HepG2 (cell line): ENCODE measurements around the gene AAMP. TPM values are rescaled to one million over a fixed set of nuclear protein-coding genes. Genes with fewer than 3 reads are reported as not detected.
A peak's percentile ranks its signal among the peaks of the same experiment; 100 is the strongest.

Source experiments
- CAMTA2 ChIP-seq: sonication (generic); formaldehyde crosslinking; IDR thresholded peaks from 2 replicates; pipeline ENCODE4 v1.4.0; 2020; ENCODE audit warnings: mild to moderate bottlenecking, missing genetic modification reagents, borderline replicate concordance
- CC2D1A ChIP-seq: sonication (generic); formaldehyde crosslinking; IDR thresholded peaks from 2 replicates; pipeline ENCODE4 v1.8.1; 2023; ENCODE audit warnings: mild to moderate bottlenecking, missing genetic modification reagents
- ERF ChIP-seq: IDR thresholded peaks from 2 replicates; pipeline ENCODE4 v1.6.1; 2018; ENCODE audit warnings: missing biosample characterization, missing genetic modification reagents
- IKZF5 ChIP-seq: IDR thresholded peaks from 2 replicates; pipeline ENCODE4 v1.6.1; 2018; ENCODE audit warnings: missing genetic modification reagents, mild to moderate bottlenecking, missing compliant biosample characterization
- LBX2 ChIP-seq: sonication (generic); formaldehyde crosslinking; IDR thresholded peaks from 2 replicates; pipeline ENCODE4 v1.5.0; 2020; ENCODE audit warnings: missing genetic modification reagents, mild to moderate bottlenecking, borderline replicate concordance
- NFATC3 ChIP-seq: sonication (generic); formaldehyde crosslinking; IDR thresholded peaks from 2 replicates; pipeline ENCODE4 v1.5.1; 2020; ENCODE audit warnings: mild to moderate bottlenecking, missing genetic modification reagents
- ONECUT2 ChIP-seq: sonication (generic); formaldehyde crosslinking; IDR thresholded peaks from 2 replicates; pipeline ENCODE4 v1.4.0; 2020; ENCODE audit warnings: missing genetic modification reagents
- SIX1 ChIP-seq: sonication (generic); formaldehyde crosslinking; IDR thresholded peaks from 2 replicates; pipeline ENCODE4 v1.4.0; 2020; ENCODE audit warnings: missing genetic modification reagents, borderline replicate concordance
- THAP11 ChIP-seq: IDR thresholded peaks from 2 replicates; pipeline ENCODE4 v1.6.1; 2016; ENCODE audit warnings: missing biosample characterization, missing genetic modification reagents
- THYN1 ChIP-seq: sonication (generic); formaldehyde crosslinking; IDR thresholded peaks from 2 replicates; pipeline ENCODE4 v1.8.1; 2023; ENCODE audit warnings: low read depth, mild to moderate bottlenecking, moderate library complexity, missing genetic modification reagents, borderline replicate concordance
- ZBTB49 ChIP-seq: sonication (generic); formaldehyde crosslinking; IDR thresholded peaks from 2 replicates; pipeline ENCODE4 v1.4.0; 2020; ENCODE audit warnings: missing genetic modification reagents, borderline replicate concordance
- ZBTB7B ChIP-seq: sonication (generic); formaldehyde crosslinking; IDR thresholded peaks from 2 replicates; pipeline ENCODE4 v1.4.0; 2020; ENCODE audit warnings: missing genetic modification reagents
- ZNF138 ChIP-seq: sonication (generic); formaldehyde crosslinking; IDR thresholded peaks from 2 replicates; pipeline ENCODE4 v1.5.0; 2020; ENCODE audit warnings: mild to moderate bottlenecking, low read depth, missing genetic modification reagents
- ZNF24 ChIP-seq: fragments of 450-650 bp; IDR thresholded peaks from 2 replicates; pipeline ENCODE4 v1.6.1; 2017; ENCODE audit warnings: antibody characterized with exemption, mild to moderate bottlenecking
- ZNF367 ChIP-seq: sonication (generic); formaldehyde crosslinking; IDR thresholded peaks from 2 replicates; pipeline ENCODE4 v1.4.0; 2020; ENCODE audit warnings: missing genetic modification reagents, borderline replicate concordance
- ZNF512B ChIP-seq: sonication (generic); formaldehyde crosslinking; IDR thresholded peaks from 2 replicates; pipeline ENCODE4 v1.5.1; 2020; ENCODE audit warnings: missing genetic modification reagents, mild to moderate bottlenecking, borderline replicate concordance
- ZNF543 ChIP-seq: sonication (generic); formaldehyde crosslinking; IDR thresholded peaks from 2 replicates; pipeline ENCODE4 v1.4.0; 2020; ENCODE audit warnings: mild to moderate bottlenecking, missing genetic modification reagents
- polyA plus RNA-seq, 8 experiments: library from polyadenylated mRNA; depleted of rRNA in 3 of 8; stranded (reverse) in 7 of 8; unstranded in 1 of 8; fragments of >200 nt; fragmentation: Illumina TruSeq in 4 of 8; extraction: Trizol in 4 of 8; gene quantifications; 2 replicates each; pipeline versions ENCODE4 v1.2.1 to v1.2.3, GENCODE V29; 2011 to 2016; ENCODE audit warnings: low read depth in 4 of 8, missing spikeins in 1 of 8, mixed read lengths in 1 of 8; ENCODE audit not compliant: insufficient read depth in 1 of 8
- total RNA-seq, 5 experiments: library from RNA; depleted of rRNA; stranded (reverse); fragments of >200 nt; fragmentation: Illumina TruSeq; extraction: Trizol; gene quantifications; 2 replicates each; pipeline ENCODE4 v1.2.3, GENCODE V29; 2016; ENCODE audit warnings: low read depth in 1 of 5
- TF ChIP-seq, protein P1 (sequence below): sonication (generic); formaldehyde crosslinking; IDR thresholded peaks from 2 replicates; pipeline ENCODE4 v1.4.0; 2020; ENCODE audit warnings: mild to moderate bottlenecking, missing genetic modification reagents
- TF ChIP-seq, protein P2 (sequence below): sonication (generic); formaldehyde crosslinking; IDR thresholded peaks from 2 replicates; pipeline ENCODE4 v1.8.0; 2022; ENCODE audit warnings: low read depth, missing genetic modification reagents
- TF ChIP-seq, protein P3 (sequence below): sonication (generic); formaldehyde crosslinking; IDR thresholded peaks from 2 replicates; pipeline ENCODE4 v1.4.0; 2020; ENCODE audit warnings: missing genetic modification reagents

The AAMP gene
- total and polyA plus RNA-seq, 2 of the 13 experiments (the other 11 are each of a cell fraction or from before 2014, with no cell fraction given), result 110 to 186 TPM

- TF ChIP-seq ZBTB49 (CRISPR knock-in tag) (no peak), ZNF512B (no peak), ZNF24 (no peak), CC2D1A (CRISPR knock-in tag) (no peak), LBX2 (no peak), THAP11 (CRISPR knock-in tag) (peak; percentile 98), CAMTA2 (peak; percentile 81; the same call in 1 of the 2 replicates), ERF (peak; percentile 71), ZNF367 (CRISPR knock-in tag) (0 out of 2 replicates have a peak, but pooled peaks have one; percentile 65), NFATC3 (CRISPR knock-in tag) (no peak), IKZF5 (CRISPR knock-in tag) (peak; percentile 80), SIX1 (CRISPR knock-in tag) (no peak), ZNF543 (CRISPR knock-in tag) (peak; percentile 88; the same call in 1 of the 2 replicates), ZNF138 (CRISPR knock-in tag) (peak; percentile 37; the same call in 1 of the 2 replicates), ONECUT2 (CRISPR knock-in tag) (peak; percentile 30; the same call in 1 of the 2 replicates), THYN1 (no peak), ZBTB7B (CRISPR knock-in tag) (0 out of 2 replicates have a peak, but pooled peaks have one; percentile 46)
- TF ChIP-seq, protein P1, sequence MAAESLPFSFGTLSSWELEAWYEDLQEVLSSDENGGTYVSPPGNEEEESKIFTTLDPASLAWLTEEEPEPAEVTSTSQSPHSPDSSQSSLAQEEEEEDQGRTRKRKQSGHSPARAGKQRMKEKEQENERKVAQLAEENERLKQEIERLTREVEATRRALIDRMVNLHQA (CRISPR knock-in tag), result no peak
- TF ChIP-seq, protein P2, sequence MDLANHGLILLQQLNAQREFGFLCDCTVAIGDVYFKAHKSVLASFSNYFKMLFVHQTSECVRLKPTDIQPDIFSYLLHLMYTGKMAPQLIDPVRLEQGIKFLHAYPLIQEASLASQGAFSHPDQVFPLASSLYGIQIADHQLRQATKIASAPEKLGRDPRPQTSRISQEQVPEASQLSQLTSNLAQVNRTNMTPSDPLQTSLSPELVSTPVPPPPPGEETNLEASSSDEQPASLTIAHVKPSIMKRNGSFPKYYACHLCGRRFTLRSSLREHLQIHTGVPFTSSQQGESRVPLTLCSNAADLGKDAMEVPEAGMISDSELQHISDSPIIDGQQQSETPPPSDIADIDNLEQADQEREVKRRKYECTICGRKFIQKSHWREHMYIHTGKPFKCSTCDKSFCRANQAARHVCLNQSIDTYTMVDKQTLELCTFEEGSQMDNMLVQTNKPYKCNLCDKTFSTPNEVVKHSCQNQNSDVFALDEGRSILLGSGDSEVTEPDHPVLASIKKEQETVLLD (CRISPR knock-in tag), result no peak
- TF ChIP-seq, protein P3, sequence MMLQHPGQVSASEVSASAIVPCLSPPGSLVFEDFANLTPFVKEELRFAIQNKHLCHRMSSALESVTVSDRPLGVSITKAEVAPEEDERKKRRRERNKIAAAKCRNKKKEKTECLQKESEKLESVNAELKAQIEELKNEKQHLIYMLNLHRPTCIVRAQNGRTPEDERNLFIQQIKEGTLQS (CRISPR knock-in tag), result no peak
Measured at GRCh38 chr2:218269900-218270720, at the start of gene AAMP, which contains the start of gene PNKD (continued).
